ENCODE results near the gene MAP3K12. TPM values are rescaled to one million over a fixed set of nuclear protein-coding genes. Genes with fewer than 3 reads are reported as not detected.

Gene MAP3K12
- total RNA-seq, 1 donor from 2014 or later, result 37.0 TPM

GRCh38 chr12:53474819-53475218 lies 24.4 kb downstream of the MAP3K12 start:
- H3K27me3 Mint-ChIP-seq (ENCODE audit: low read depth), result no peaks in the 10 kb centered on the region
- H3K27ac Mint-ChIP-seq, result peak overlapping the region; percentile 47
- H3K4me1 Mint-ChIP-seq, result peaks cover 4% of the 10 kb centered on the region
- no peak overlapping the region for H3K4me3 Mint-ChIP-seq
- H3K36me3 Mint-ChIP-seq, result peaks cover 52% of the 10 kb centered on the region
- no peak for TF ChIP-seq CTCF (IDR thresholded peaks at IDR 0.05; ENCODE audit: unreplicated experiment)
- DNase-seq (ENCODE audit: low spot score in 2 of 2, unreplicated experiment in 2 of 2), result no peak
- H3K9me3 Mint-ChIP-seq, result no peaks in the 10 kb centered on the region

GRCh38 chr12:53474077-53474476 lies 25.2 kb downstream of the MAP3K12 start:
- H3K36me3 Mint-ChIP-seq, result peaks cover 50% of the 10 kb centered on the region
- no peak overlapping the region for H3K27ac Mint-ChIP-seq
- H3K27me3 Mint-ChIP-seq (ENCODE audit: low read depth), result no peaks in the 10 kb centered on the region
- no peak for TF ChIP-seq CTCF (IDR thresholded peaks at IDR 0.05; ENCODE audit: unreplicated experiment)
- peaks cover 4% of the 10 kb centered on the region for H3K4me1 Mint-ChIP-seq
- DNase-seq (ENCODE audit: low spot score in 2 of 2, unreplicated experiment in 2 of 2), result no peak
- no peak overlapping the region for H3K4me3 Mint-ChIP-seq
- H3K9me3 Mint-ChIP-seq, result no peaks in the 10 kb centered on the region

GRCh38 chr12:53472056-53472582 lies 27.1 kb downstream of the MAP3K12 start:
- Mint-ChIP-seq H3K4me3 (no peak overlapping the region), H3K9me3 (no peaks in the 10 kb centered on the region), H3K36me3 (peaks cover 62% of the 10 kb centered on the region), H3K27ac (no peak overlapping the region), H3K4me1 (peaks cover 4% of the 10 kb centered on the region), H3K27me3 (ENCODE audit: low read depth) (no peaks in the 10 kb centered on the region)
- DNase-seq (ENCODE audit: low spot score in 2 of 2, unreplicated experiment in 2 of 2), result no peak
- TF ChIP-seq CTCF (IDR thresholded peaks at IDR 0.05; ENCODE audit: unreplicated experiment), result no peak

GRCh38 chr12:53468282-53468681 lies 31.0 kb downstream of the MAP3K12 start:
- no peak for TF ChIP-seq CTCF (IDR thresholded peaks at IDR 0.05; ENCODE audit: unreplicated experiment)
- no peak for DNase-seq (ENCODE audit: low spot score in 2 of 2, unreplicated experiment in 2 of 2)
- H3K27me3 Mint-ChIP-seq (ENCODE audit: low read depth), result no peaks in the 10 kb centered on the region
- H3K27ac Mint-ChIP-seq, result no peak overlapping the region
- H3K4me1 Mint-ChIP-seq, result peaks cover 4% of the 10 kb centered on the region
- H3K4me3 Mint-ChIP-seq, result no peak overlapping the region
- no peaks in the 10 kb centered on the region for H3K9me3 Mint-ChIP-seq
- peaks cover 54% of the 10 kb centered on the region for H3K36me3 Mint-ChIP-seq

GRCh38 chr12:53467880-53468279 lies 31.4 kb downstream of the MAP3K12 start:
- no peak for DNase-seq (ENCODE audit: low spot score in 2 of 2, unreplicated experiment in 2 of 2)
- TF ChIP-seq CTCF (IDR thresholded peaks at IDR 0.05; ENCODE audit: unreplicated experiment), result no peak
- Mint-ChIP-seq H3K9me3 (no peaks in the 10 kb centered on the region), H3K27me3 (ENCODE audit: low read depth) (no peaks in the 10 kb centered on the region), H3K27ac (no peak overlapping the region), H3K4me1 (peaks cover 4% of the 10 kb centered on the region), H3K36me3 (peaks cover 57% of the 10 kb centered on the region), H3K4me3 (no peak overlapping the region)

GRCh38 chr12:53467082-53467481 lies 32.2 kb downstream of the MAP3K12 start:
- no peak for TF ChIP-seq CTCF (IDR thresholded peaks at IDR 0.05; ENCODE audit: unreplicated experiment)
- peak overlapping the region; percentile 5 for H3K27ac Mint-ChIP-seq
- DNase-seq (ENCODE audit: low spot score in 2 of 2, unreplicated experiment in 2 of 2), result no peak
- no peak overlapping the region for H3K4me3 Mint-ChIP-seq
- H3K36me3 Mint-ChIP-seq, result peaks cover 60% of the 10 kb centered on the region
- H3K9me3 Mint-ChIP-seq, result no peaks in the 10 kb centered on the region
- peaks cover 2% of the 10 kb centered on the region for H3K4me1 Mint-ChIP-seq
- H3K27me3 Mint-ChIP-seq (ENCODE audit: low read depth), result no peaks in the 10 kb centered on the region

Data from mesothelial cell of epicardium (in vitro differentiated cells).